ENCODE data around the gene GREM1.

Gene GREM1

GRCh38 chr15:32698773-32699390, 18.9 kb upstream of the GREM1 start:
- TF ChIP-seq POLR2AphosphoS5 (IDR thresholded peaks at IDR 0.05; ENCODE audit: low read depth, low read length): no peak
- no peak for TF ChIP-seq FOXP2 (optimal IDR thresholded peaks at IDR 0.05; ENCODE audit: borderline replicate concordance, extremely low read depth, extremely low read length, insufficient read depth)
- no peak for TF ChIP-seq TAF1 (IDR thresholded peaks at IDR 0.05; ENCODE audit: borderline replicate concordance, insufficient read depth, low read length)
- TF ChIP-seq SIN3A (IDR thresholded peaks at IDR 0.05; ENCODE audit: borderline replicate concordance, insufficient read depth, low read length): no peak
- TF ChIP-seq REST (IDR thresholded peaks at IDR 0.05; ENCODE audit: insufficient read depth in 1 of 2, low read depth in 2 of 2, low read length in 2 of 2): no peak

GRCh38 chr15:32700501-32701150, 17.2 kb upstream of the GREM1 start:
- TF ChIP-seq POLR2AphosphoS5 (IDR thresholded peaks at IDR 0.05; ENCODE audit: low read depth, low read length): no peak
- no peak for TF ChIP-seq FOXP2 (optimal IDR thresholded peaks at IDR 0.05; ENCODE audit: borderline replicate concordance, extremely low read depth, extremely low read length, insufficient read depth)
- TF ChIP-seq TAF1 (IDR thresholded peaks at IDR 0.05; ENCODE audit: borderline replicate concordance, insufficient read depth, low read length): no peak
- TF ChIP-seq REST (IDR thresholded peaks at IDR 0.05; ENCODE audit: insufficient read depth in 1 of 2, low read depth in 2 of 2, low read length in 2 of 2): no peak
- TF ChIP-seq SIN3A (IDR thresholded peaks at IDR 0.05; ENCODE audit: borderline replicate concordance, insufficient read depth, low read length): no peak

GRCh38 chr15:32701863-32702262, 15.9 kb upstream of the GREM1 start:
- no peak for TF ChIP-seq TAF1 (IDR thresholded peaks at IDR 0.05; ENCODE audit: borderline replicate concordance, insufficient read depth, low read length)
- no peak for TF ChIP-seq SIN3A (IDR thresholded peaks at IDR 0.05; ENCODE audit: borderline replicate concordance, insufficient read depth, low read length)
- TF ChIP-seq REST (IDR thresholded peaks at IDR 0.05; ENCODE audit: insufficient read depth in 1 of 2, low read depth in 2 of 2, low read length in 2 of 2): no peak
- no peak for TF ChIP-seq POLR2AphosphoS5 (IDR thresholded peaks at IDR 0.05; ENCODE audit: low read depth, low read length)
- no peak for TF ChIP-seq FOXP2 (optimal IDR thresholded peaks at IDR 0.05; ENCODE audit: borderline replicate concordance, extremely low read depth, extremely low read length, insufficient read depth)

- TF ChIP-seq TAF1 (IDR thresholded peaks at IDR 0.05; ENCODE audit: borderline replicate concordance, insufficient read depth, low read length) (no peak), REST (IDR thresholded peaks at IDR 0.05; ENCODE audit: insufficient read depth in 1 of 2, low read depth in 2 of 2, low read length in 2 of 2) (no peak), SIN3A (IDR thresholded peaks at IDR 0.05; ENCODE audit: borderline replicate concordance, insufficient read depth, low read length) (no peak)
Observed at GRCh38 chr15:32704395-32704981, 13.3 kb upstream of the GREM1 start.
